Calu3 (cell line): ENCODE results near the gene KAT2B. TPM values are rescaled to one million over a fixed set of nuclear protein-coding genes. Genes with fewer than 3 reads are reported as not detected.

Experiments
- BruUV-seq: library from RNA; stranded (reverse); fragments of 400-500 nt; replicated peaks from 2 replicates; lab custom pipeline; 2021; lab: Mats Ljungman, UMichigan
- CTCF ChIA-PET: fragments of 300-600 bp; sonication (Branson Sonifier 250); formaldehyde crosslinking; loops from one replicate; lab custom pipeline; 2022; ENCODE audit warnings: antibody characterized with exemption; lab: Charles Lee
- DNase-seq: peaks from one replicate; pipeline ENCODE4 v3.0.0; 2022
- H3K27ac Mint-ChIP-seq: one replicate; pipeline ENCODE4 v1.8.0; 2022; ENCODE audit warnings: mixed read lengths; ENCODE audit not compliant: unreplicated experiment
- H3K27me3 Mint-ChIP-seq: one replicate; pipeline ENCODE4 v1.8.0; 2022; ENCODE audit warnings: mixed read lengths; ENCODE audit not compliant: unreplicated experiment
- H3K36me3 Mint-ChIP-seq: one replicate; pipeline ENCODE4 v1.8.0; 2022; ENCODE audit warnings: mild to moderate bottlenecking, moderate library complexity, mixed read lengths; ENCODE audit not compliant: insufficient read depth, unreplicated experiment
- H3K4me1 Mint-ChIP-seq: one replicate; pipeline ENCODE4 v1.8.0; 2022; ENCODE audit warnings: mild to moderate bottlenecking, low read depth, mixed read lengths; ENCODE audit not compliant: unreplicated experiment
- H3K4me3 Mint-ChIP-seq: one replicate; pipeline ENCODE4 v1.8.0; 2022; ENCODE audit warnings: mild to moderate bottlenecking, low read depth, moderate library complexity, mixed read lengths; ENCODE audit not compliant: unreplicated experiment
- H3K9me3 Mint-ChIP-seq: one replicate; pipeline ENCODE4 v1.8.0; 2022; ENCODE audit warnings: low read depth, mixed read lengths; ENCODE audit not compliant: unreplicated experiment
- CTCF ChIP-seq: fragments of 200-600 bp; IDR thresholded peaks from one replicate; pipeline ENCODE4 v1.8.0; 2022; ENCODE audit warnings: antibody characterized with exemption; ENCODE audit not compliant: unreplicated experiment
- intact Hi-C: fragments of 100-400 bp; cut with micrococcal nuclease; formaldehyde crosslinking; loops from one replicate; pipeline ENCODE4 v1.10.0; 2022; ENCODE audit not compliant: unreplicated experiment
- total RNA-seq: library from RNA; stranded (reverse); gene quantifications from 2 replicates; pipeline ENCODE4 v1.2.3, GENCODE V29; 2022

KAT2B gene
- total RNA-seq, 1 experiment from 2014 or later, result 13.8 TPM

GRCh38 chr3:20038699-20039465 is 1.4 kb upstream of the KAT2B start:
- peak overlapping the region; percentile 89 for H3K27ac Mint-ChIP-seq
- H3K4me3 Mint-ChIP-seq, result peak overlapping the region; percentile 84
- DNase-seq, result no peak
- BruUV-seq, result no TSS peak
- H3K9me3 Mint-ChIP-seq, result no peaks in the 10 kb centered on the region
- peaks cover 25% of the 10 kb centered on the region for H3K36me3 Mint-ChIP-seq
- intact Hi-C loops, result loop anchor here (5.0 kb wide), 1 partner anchor 92 kb away; the partner anchor contains the start of gene RAB5A
- CTCF ChIA-PET, result no interaction called here
- H3K27me3 Mint-ChIP-seq, result no peaks in the 10 kb centered on the region
- no peak for TF ChIP-seq CTCF
- H3K4me1 Mint-ChIP-seq, result peaks cover 30% of the 10 kb centered on the region

GRCh38 chr3:20039466-20039764 is 831 bp upstream of the KAT2B start:
- BruUV-seq, result no TSS peak
- no peak for DNase-seq
- no peak for TF ChIP-seq CTCF
- H3K9me3 Mint-ChIP-seq, result no peaks in the 10 kb centered on the region
- intact Hi-C loops, result loop anchor here (5.0 kb wide), 1 partner anchor 92 kb away; the partner anchor contains the start of gene RAB5A
- CTCF ChIA-PET, result no interaction called here
- H3K36me3 Mint-ChIP-seq, result peaks cover 25% of the 10 kb centered on the region
- H3K27ac Mint-ChIP-seq, result peak overlapping the region; percentile 89
- H3K27me3 Mint-ChIP-seq, result no peaks in the 10 kb centered on the region
- H3K4me1 Mint-ChIP-seq, result peaks cover 35% of the 10 kb centered on the region
- H3K4me3 Mint-ChIP-seq, result peak overlapping the region; percentile 84

GRCh38 chr3:20040548-20041196 is 426 bp downstream of the KAT2B start:
- TF ChIP-seq CTCF, result no peak
- H3K36me3 Mint-ChIP-seq, result peaks cover 25% of the 10 kb centered on the region
- no TSS peak for BruUV-seq
- CTCF ChIA-PET, result interaction anchor here (0.5 to 1.3 kb wide), 5 partner anchors 14 to 1500 kb away, joined by 3 to 6 read pairs (median 3); partner anchors contain the start of gene SGO1
- H3K9me3 Mint-ChIP-seq, result no peaks in the 10 kb centered on the region
- peak; percentile 69 for DNase-seq
- H3K27me3 Mint-ChIP-seq, result no peaks in the 10 kb centered on the region
- peak overlapping the region; percentile 84 for H3K4me3 Mint-ChIP-seq
- H3K4me1 Mint-ChIP-seq, result peaks cover 38% of the 10 kb centered on the region
- intact Hi-C loops, result loop anchor here (5.0 kb wide), 2 partner anchors 137 to 153 kb away; no protein-coding TSS in a partner anchor
- peak overlapping the region; percentile 74 for H3K27ac Mint-ChIP-seq

- no peak for TF ChIP-seq CTCF
- no peaks in the 10 kb centered on the region for H3K9me3 Mint-ChIP-seq
- DNase-seq, result peak; percentile 77
- peak overlapping the region; percentile 84 for H3K4me3 Mint-ChIP-seq
- no peaks in the 10 kb centered on the region for H3K27me3 Mint-ChIP-seq
- intact Hi-C loops, result loop anchor here (5.0 kb wide), 2 partner anchors 136 to 154 kb away; no protein-coding TSS in a partner anchor
- CTCF ChIA-PET, result interaction anchor here (0.5 to 1.3 kb wide), 4 partner anchors 15 to 1499 kb away, joined by 3 to 6 read pairs (median 4); partner anchors contain the start of gene SGO1
- H3K36me3 Mint-ChIP-seq, result peaks cover 25% of the 10 kb centered on the region
- H3K27ac Mint-ChIP-seq, result peak overlapping the region; percentile 74
- no TSS peak for BruUV-seq
- peaks cover 38% of the 10 kb centered on the region for H3K4me1 Mint-ChIP-seq
Observed at GRCh38 chr3:20041197-20041780, 1.0 kb downstream of the KAT2B start.
